ENCODE results near the gene TUT1. TPM values are rescaled to one million over a fixed set of nuclear protein-coding genes. Genes with fewer than 3 reads are reported as not detected.

The TUT1 gene
- total RNA-seq, 1 experiment from 2014 or later = 27.2 TPM

- H3K9me3 Mint-ChIP-seq (ENCODE audit: unreplicated experiment) = no peaks in the 10 kb centered on the region
- H3K4me1 ChIP-seq = peaks cover 34% of the 10 kb centered on the region
- ChIA-PET POLR2A (interaction anchor here (0.6 to 1.6 kb wide), 4 partner anchors 12 to 123 kb away, joined by 5 to 10 read pairs (median 6); partner anchors contain the start of genes C11orf98, CSKMT and TUT1), CTCF (interaction anchor here (0.8 to 0.9 kb wide), 2 partner anchors 8 to 12 kb away, joined by 3 to 4 read pairs; partner anchors contain the start of gene TUT1)
- H3K27me3 ChIP-seq (replicated peaks; ENCODE audit: control insufficient read depth, insufficient read depth, low read length) = no peaks in the 10 kb centered on the region
- H3K36me3 ChIP-seq (ENCODE audit: control insufficient read depth, insufficient read depth, low read length) = 0 out of 2 replicates have a peak, but pooled peaks cover 1% of the 10 kb centered on the region
- H3K4me3 Mint-ChIP-seq (ENCODE audit: unreplicated experiment) = peak overlapping the region; percentile 88
- peaks cover 64% of the 10 kb centered on the region for H3K36me3 Mint-ChIP-seq (ENCODE audit: insufficient read depth, unreplicated experiment)
- TF ChIP-seq, protein P1, sequence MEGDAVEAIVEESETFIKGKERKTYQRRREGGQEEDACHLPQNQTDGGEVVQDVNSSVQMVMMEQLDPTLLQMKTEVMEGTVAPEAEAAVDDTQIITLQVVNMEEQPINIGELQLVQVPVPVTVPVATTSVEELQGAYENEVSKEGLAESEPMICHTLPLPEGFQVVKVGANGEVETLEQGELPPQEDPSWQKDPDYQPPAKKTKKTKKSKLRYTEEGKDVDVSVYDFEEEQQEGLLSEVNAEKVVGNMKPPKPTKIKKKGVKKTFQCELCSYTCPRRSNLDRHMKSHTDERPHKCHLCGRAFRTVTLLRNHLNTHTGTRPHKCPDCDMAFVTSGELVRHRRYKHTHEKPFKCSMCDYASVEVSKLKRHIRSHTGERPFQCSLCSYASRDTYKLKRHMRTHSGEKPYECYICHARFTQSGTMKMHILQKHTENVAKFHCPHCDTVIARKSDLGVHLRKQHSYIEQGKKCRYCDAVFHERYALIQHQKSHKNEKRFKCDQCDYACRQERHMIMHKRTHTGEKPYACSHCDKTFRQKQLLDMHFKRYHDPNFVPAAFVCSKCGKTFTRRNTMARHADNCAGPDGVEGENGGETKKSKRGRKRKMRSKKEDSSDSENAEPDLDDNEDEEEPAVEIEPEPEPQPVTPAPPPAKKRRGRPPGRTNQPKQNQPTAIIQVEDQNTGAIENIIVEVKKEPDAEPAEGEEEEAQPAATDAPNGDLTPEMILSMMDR (IDR thresholded peaks at IDR 0.05; ENCODE audit: insufficient read depth in 1 of 2, low read depth in 1 of 2, low read length in 1 of 2, severe bottlenecking in 1 of 2, unreplicated experiment in 1 of 2) = no peak
- no TSS peak for BruUV-seq (replicated peaks)
- no peak for DNase-seq
- H3K4me1 Mint-ChIP-seq (ENCODE audit: low read depth, unreplicated experiment) = peaks cover 54% of the 10 kb centered on the region
- H3K27ac Mint-ChIP-seq (ENCODE audit: unreplicated experiment) = peak overlapping the region; percentile 89
- no peaks in the 10 kb centered on the region for H3K9me3 ChIP-seq
- intact Hi-C loops (cut with micrococcal nuclease; ENCODE audit: unreplicated experiment) = loop anchor here (2.0 kb wide), 1 partner anchor 43 kb away; no protein-coding TSS in a partner anchor
- no peaks in the 10 kb centered on the region for H3K27me3 Mint-ChIP-seq (ENCODE audit: insufficient read depth, unreplicated experiment)
- no peak overlapping the region for H3K4me3 ChIP-seq (ENCODE audit: low read depth, low read length)
Measured at GRCh38 chr11:62603776-62604299, 12.5 kb upstream of the TUT1 start.

DNA sequence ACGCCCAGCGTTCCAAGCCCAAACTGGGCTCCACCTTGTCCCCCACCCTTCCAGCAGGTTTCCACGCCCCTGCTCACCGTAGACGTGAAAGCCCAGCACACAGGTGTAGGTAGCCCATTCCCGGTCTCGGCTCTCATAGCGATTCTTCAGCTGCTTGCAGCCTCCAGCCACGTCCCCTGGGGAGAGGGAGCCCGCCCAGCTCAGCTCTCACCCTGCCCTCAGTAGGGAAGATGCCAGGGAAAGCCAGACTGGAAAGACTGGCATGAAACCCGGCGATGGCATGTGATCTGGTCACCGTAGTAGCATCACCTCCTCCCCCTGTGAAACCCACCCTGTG lies 11.7 kb upstream of the TUT1 start:
- no peaks in the 10 kb centered on the region for H3K9me3 Mint-ChIP-seq (ENCODE audit: unreplicated experiment)

More for the DNA sequence above, 11.7 kb upstream of the TUT1 start:
- BruUV-seq (replicated peaks) = no TSS peak
- peak; percentile 67 to 69 for DNase-seq
- no peaks in the 10 kb centered on the region for H3K9me3 ChIP-seq
- H3K36me3 Mint-ChIP-seq (ENCODE audit: insufficient read depth, unreplicated experiment) = peaks cover 72% of the 10 kb centered on the region
- peak overlapping the region; percentile 89 for H3K27ac Mint-ChIP-seq (ENCODE audit: unreplicated experiment)
- POLR2A ChIA-PET = interaction anchor here (0.9 to 1.6 kb wide), 3 partner anchors 11 to 62 kb away, joined by 5 to 10 read pairs (median 7); partner anchors contain the start of genes B3GAT3, C11orf98, CSKMT and TUT1
- no peaks in the 10 kb centered on the region for H3K27me3 ChIP-seq (replicated peaks; ENCODE audit: control insufficient read depth, insufficient read depth, low read length)
- peaks cover 35% of the 10 kb centered on the region for H3K4me1 ChIP-seq
- peak overlapping the region; percentile 73 for H3K4me3 ChIP-seq (ENCODE audit: low read depth, low read length)
- intact Hi-C loops (cut with micrococcal nuclease; ENCODE audit: unreplicated experiment) = loop anchor here (2.0 kb wide), 1 partner anchor 42 kb away; no protein-coding TSS in a partner anchor
- H3K36me3 ChIP-seq (ENCODE audit: control insufficient read depth, insufficient read depth, low read length) = 0 out of 2 replicates have a peak, but pooled peaks cover 1% of the 10 kb centered on the region
- H3K4me1 Mint-ChIP-seq (ENCODE audit: low read depth, unreplicated experiment) = peaks cover 51% of the 10 kb centered on the region
- TF ChIP-seq, protein P1 (IDR thresholded peaks at IDR 0.05; ENCODE audit: insufficient read depth in 1 of 2, low read depth in 1 of 2, low read length in 1 of 2, severe bottlenecking in 1 of 2, unreplicated experiment in 1 of 2) = no peak
- H3K4me3 Mint-ChIP-seq (ENCODE audit: unreplicated experiment) = peak overlapping the region; percentile 88
- no peaks in the 10 kb centered on the region for H3K27me3 Mint-ChIP-seq (ENCODE audit: insufficient read depth, unreplicated experiment)
- CTCF ChIA-PET = interaction anchor here (0.5 to 0.8 kb wide), 2 partner anchors 8 to 61 kb away, joined by 3 to 4 read pairs; no protein-coding TSS in a partner anchor

All from Caco-2 (cell line).